RWPE2 (cell line): ENCODE results near the gene USE1.

Experiments used
- ATAC-seq: fragments of 200-7000 bp; cut with Tn5 transposase; 3 replicates; pipeline ENCODE4 v1.9.1; 2021; ENCODE audit warnings: low read depth
- DNase-seq: peaks from one replicate; pipeline ENCODE4 v3.0.0-alpha.2; 2020; ENCODE audit warnings: low spot score
- H3K27ac ChIP-seq: fragments of 450-650 bp; 2 replicates; pipeline ENCODE4 v1.5.1; 2017; ENCODE audit warnings: mild to moderate bottlenecking; ENCODE audit not compliant: poor library complexity, severe bottlenecking
- H3K27me3 ChIP-seq: fragments of 250-450 bp; sonication (Bioruptor Pico); 2 replicates; pipeline ENCODE4 v1.5.1; 2021; ENCODE audit warnings: mild to moderate bottlenecking, moderate library complexity; ENCODE audit not compliant: insufficient read depth, poor library complexity, severe bottlenecking
- H3K36me3 ChIP-seq: fragments of 250-450 bp; sonication (Bioruptor Pico); 2 replicates; pipeline ENCODE4 v1.5.1; 2020; ENCODE audit warnings: low read depth, mild to moderate bottlenecking, moderate library complexity
- H3K4me1 ChIP-seq: fragments of 250-450 bp; sonication (Bioruptor Pico); 2 replicates; pipeline ENCODE4 v1.5.1; 2021; ENCODE audit warnings: mild to moderate bottlenecking, moderate library complexity; ENCODE audit not compliant: insufficient read depth, poor library complexity, severe bottlenecking
- H3K4me3 ChIP-seq: fragments of 250-450 bp; sonication (Bioruptor Pico); 2 replicates; pipeline ENCODE4 v1.5.1; 2021; ENCODE audit warnings: mild to moderate bottlenecking, moderate library complexity; ENCODE audit not compliant: severe bottlenecking
- H3K9me3 ChIP-seq: fragments of 250-450 bp; sonication (Bioruptor Pico); 2 replicates; pipeline ENCODE4 v1.5.1; 2021; ENCODE audit warnings: mild to moderate bottlenecking, moderate library complexity; ENCODE audit not compliant: severe bottlenecking
- CTCF ChIP-seq: fragments of 450-650 bp; IDR thresholded peaks from one replicate; pipeline ENCODE4 v1.5.1; 2017; ENCODE audit warnings: mild to moderate bottlenecking, moderate library complexity; ENCODE audit not compliant: poor library complexity, severe bottlenecking

Gene USE1

GRCh38 chr19:17256130-17256529, 41.0 kb downstream of the USE1 start:
- Histone ChIP-seq H3K4me3 (no peak overlapping the region), H3K4me1 (no peaks in the 10 kb centered on the region), H3K27me3 (no peaks in the 10 kb centered on the region), H3K36me3 (no peaks in the 10 kb centered on the region), H3K9me3 (no peaks in the 10 kb centered on the region), H3K27ac (no peak overlapping the region)
- DNase-seq (no peak), ATAC-seq (no peak)
- TF ChIP-seq CTCF: no peak

- TF ChIP-seq CTCF: no peak
- Histone ChIP-seq H3K27ac (no peak overlapping the region), H3K36me3 (no peaks in the 10 kb centered on the region), H3K9me3 (no peaks in the 10 kb centered on the region), H3K4me1 (no peaks in the 10 kb centered on the region), H3K4me3 (no peak overlapping the region), H3K27me3 (no peaks in the 10 kb centered on the region)
- DNase-seq (no peak), ATAC-seq (no peak)
Observed at GRCh38 chr19:17259118-17259780, 44.1 kb downstream of the USE1 start.

GRCh38 chr19:17259934-17260333, 44.8 kb downstream of the USE1 start:
- no peak overlapping the region for H3K27ac ChIP-seq
- H3K27me3 ChIP-seq: no peaks in the 10 kb centered on the region
- ATAC-seq (no peak), DNase-seq (no peak)
- no peak for TF ChIP-seq CTCF
- H3K4me1 ChIP-seq: no peaks in the 10 kb centered on the region
- no peaks in the 10 kb centered on the region for H3K36me3 ChIP-seq
- no peaks in the 10 kb centered on the region for H3K9me3 ChIP-seq
- H3K4me3 ChIP-seq: no peak overlapping the region

- Histone ChIP-seq H3K4me3 (no peak overlapping the region), H3K9me3 (no peaks in the 10 kb centered on the region), H3K27ac (no peak overlapping the region), H3K36me3 (no peaks in the 10 kb centered on the region), H3K27me3 (no peaks in the 10 kb centered on the region), H3K4me1 (no peaks in the 10 kb centered on the region)
- peak; percentile 95 for TF ChIP-seq CTCF
- peak; percentile 97 for ATAC-seq
- no peak for DNase-seq
Observed at GRCh38 chr19:17260842-17261325, 45.7 kb downstream of the USE1 start.

- H3K36me3 ChIP-seq: no peaks in the 10 kb centered on the region
- no peak overlapping the region for H3K4me3 ChIP-seq
- no peak for DNase-seq
- H3K27ac ChIP-seq: no peak overlapping the region
- no peaks in the 10 kb centered on the region for H3K9me3 ChIP-seq
- no peak for ATAC-seq
- no peaks in the 10 kb centered on the region for H3K27me3 ChIP-seq
- no peaks in the 10 kb centered on the region for H3K4me1 ChIP-seq
- TF ChIP-seq CTCF: no peak
Observed at GRCh38 chr19:17262557-17262956, 47.4 kb downstream of the USE1 start.
